Rectal smooth muscle tissue (tissue), 1 donor: Measurements from ENCODE around the gene RPS6KC1.

Source experiments
- H3K27ac ChIP-seq: one replicate; pipeline ENCODE4 v1.7.0; 2013; ENCODE audit warnings: low read depth, low read length, inconsistent platforms
- H3K27me3 ChIP-seq: one replicate; pipeline ENCODE4 v1.7.0; 2013; ENCODE audit warnings: low read length; ENCODE audit not compliant: control insufficient read depth, insufficient read depth
- H3K36me3 ChIP-seq: one replicate; pipeline ENCODE4 v1.7.0; 2013; ENCODE audit warnings: low read length; ENCODE audit not compliant: control insufficient read depth, insufficient read depth
- H3K4me1 ChIP-seq: one replicate; pipeline ENCODE4 v1.7.0; 2013; ENCODE audit warnings: low read length; ENCODE audit not compliant: control insufficient read depth, insufficient read depth
- H3K4me3 ChIP-seq: one replicate; pipeline ENCODE4 v1.7.0; 2013; ENCODE audit warnings: low read length
- H3K9ac ChIP-seq: one replicate; pipeline ENCODE4 v1.7.0; 2013; ENCODE audit warnings: low read length

The RPS6KC1 gene

GRCh38 chr1:213269829-213270228 is 218.8 kb downstream of the RPS6KC1 start:
- H3K4me3 ChIP-seq = no peak overlapping the region
- H3K27ac ChIP-seq = no peak overlapping the region
- H3K27me3 ChIP-seq = no peaks in the 10 kb centered on the region
- no peak overlapping the region for H3K9ac ChIP-seq
- no peaks in the 10 kb centered on the region for H3K4me1 ChIP-seq
- no peaks in the 10 kb centered on the region for H3K36me3 ChIP-seq

- Histone ChIP-seq H3K27ac (no peak overlapping the region), H3K9ac (no peak overlapping the region), H3K36me3 (no peaks in the 10 kb centered on the region), H3K4me3 (no peak overlapping the region), H3K4me1 (no peaks in the 10 kb centered on the region), H3K27me3 (no peaks in the 10 kb centered on the region)
These were observed 222.5 kb downstream of the RPS6KC1 start for GRCh38 chr1:213273546-213273945.

- Histone ChIP-seq H3K4me1 (no peaks in the 10 kb centered on the region), H3K36me3 (no peaks in the 10 kb centered on the region), H3K9ac (no peak overlapping the region), H3K27me3 (no peaks in the 10 kb centered on the region), H3K27ac (no peak overlapping the region), H3K4me3 (no peak overlapping the region)
These were observed 223.1 kb downstream of the RPS6KC1 start for GRCh38 chr1:213274140-213274539.

GRCh38 chr1:213275293-213275692 is 224.3 kb downstream of the RPS6KC1 start:
- H3K27me3 ChIP-seq = no peaks in the 10 kb centered on the region

GRCh38 chr1:213276236-213276635 is 225.2 kb downstream of the RPS6KC1 start:
- Histone ChIP-seq H3K9ac (no peak overlapping the region), H3K27ac (no peak overlapping the region), H3K4me1 (no peaks in the 10 kb centered on the region), H3K36me3 (no peaks in the 10 kb centered on the region), H3K4me3 (no peak overlapping the region), H3K27me3 (no peaks in the 10 kb centered on the region)

More at GRCh38 chr1:213275293-213275692, 224.3 kb downstream of the RPS6KC1 start:
- H3K27ac ChIP-seq = no peak overlapping the region
- H3K36me3 ChIP-seq = no peaks in the 10 kb centered on the region
- H3K9ac ChIP-seq = no peak overlapping the region
- no peak overlapping the region for H3K4me3 ChIP-seq
- H3K4me1 ChIP-seq = no peaks in the 10 kb centered on the region

- no peaks in the 10 kb centered on the region for H3K36me3 ChIP-seq
- H3K9ac ChIP-seq = no peak overlapping the region
- no peaks in the 10 kb centered on the region for H3K4me1 ChIP-seq
- no peaks in the 10 kb centered on the region for H3K27me3 ChIP-seq
- no peak overlapping the region for H3K4me3 ChIP-seq
- H3K27ac ChIP-seq = no peak overlapping the region
These were observed 226.0 kb downstream of the RPS6KC1 start for GRCh38 chr1:213277036-213277435.

GRCh38 chr1:213279410-213279809 is 228.4 kb downstream of the RPS6KC1 start:
- no peak overlapping the region for H3K4me3 ChIP-seq
- no peak overlapping the region for H3K27ac ChIP-seq
- H3K9ac ChIP-seq = no peak overlapping the region
- no peaks in the 10 kb centered on the region for H3K4me1 ChIP-seq
- no peaks in the 10 kb centered on the region for H3K27me3 ChIP-seq
- no peaks in the 10 kb centered on the region for H3K36me3 ChIP-seq

GRCh38 chr1:213281640-213282301 is 230.7 kb downstream of the RPS6KC1 start:
- Histone ChIP-seq H3K9ac (no peak overlapping the region), H3K4me3 (no peak overlapping the region), H3K27me3 (no peaks in the 10 kb centered on the region), H3K36me3 (no peaks in the 10 kb centered on the region), H3K4me1 (no peaks in the 10 kb centered on the region), H3K27ac (no peak overlapping the region)

- Histone ChIP-seq H3K9ac (no peak overlapping the region), H3K4me3 (no peak overlapping the region), H3K27ac (no peak overlapping the region), H3K27me3 (no peaks in the 10 kb centered on the region), H3K4me1 (no peaks in the 10 kb centered on the region), H3K36me3 (no peaks in the 10 kb centered on the region)
These were observed 233.6 kb downstream of the RPS6KC1 start for GRCh38 chr1:213284626-213285025.

- Histone ChIP-seq H3K27ac (no peak overlapping the region), H3K27me3 (no peaks in the 10 kb centered on the region), H3K36me3 (no peaks in the 10 kb centered on the region), H3K4me1 (no peaks in the 10 kb centered on the region), H3K9ac (no peak overlapping the region), H3K4me3 (no peak overlapping the region)
These were observed 235.2 kb downstream of the RPS6KC1 start for GRCh38 chr1:213286235-213286634.

GRCh38 chr1:213287987-213288386 is 236.9 kb downstream of the RPS6KC1 start:
- H3K36me3 ChIP-seq = no peaks in the 10 kb centered on the region
- no peak overlapping the region for H3K4me3 ChIP-seq
- no peak overlapping the region for H3K27ac ChIP-seq
- no peaks in the 10 kb centered on the region for H3K4me1 ChIP-seq
- H3K9ac ChIP-seq = no peak overlapping the region
- H3K27me3 ChIP-seq = no peaks in the 10 kb centered on the region

GRCh38 chr1:213291526-213291925 is 240.5 kb downstream of the RPS6KC1 start:
- H3K27me3 ChIP-seq = no peaks in the 10 kb centered on the region
- H3K4me1 ChIP-seq = no peaks in the 10 kb centered on the region
- H3K36me3 ChIP-seq = no peaks in the 10 kb centered on the region
- H3K9ac ChIP-seq = no peak overlapping the region
- no peak overlapping the region for H3K27ac ChIP-seq
- H3K4me3 ChIP-seq = no peak overlapping the region

GRCh38 chr1:213292614-213293013 is 241.6 kb downstream of the RPS6KC1 start:
- Histone ChIP-seq H3K4me1 (no peaks in the 10 kb centered on the region), H3K27me3 (no peaks in the 10 kb centered on the region), H3K36me3 (no peaks in the 10 kb centered on the region), H3K27ac (no peak overlapping the region), H3K4me3 (no peak overlapping the region), H3K9ac (no peak overlapping the region)
